HepG2 (cell line): Measurements from ENCODE around the gene KRT12. TPM values are rescaled to one million over a fixed set of nuclear protein-coding genes. Genes with fewer than 3 reads are reported as not detected.

ENCODE experiments used
- ATRX ChIP-seq: sonication (generic); formaldehyde crosslinking; IDR thresholded peaks from 2 replicates; pipeline ENCODE4 v1.4.0; 2020; ENCODE audit warnings: missing genetic modification reagents, borderline replicate concordance
- EZH2 ChIP-seq: conservative IDR thresholded peaks from 2 replicates; pipeline ENCODE4 v1.6.1; 2012; ENCODE audit warnings: mild to moderate bottlenecking, low read depth, low read length, moderate library complexity
- GFI1 ChIP-seq: sonication (generic); formaldehyde crosslinking; IDR thresholded peaks from 2 replicates; pipeline ENCODE4 v1.5.0; 2020; ENCODE audit warnings: missing genetic modification reagents, mild to moderate bottlenecking, borderline replicate concordance
- HDAC6 ChIP-seq: fragments of 200-600 bp; sonication (generic); IDR thresholded peaks from 2 replicates; pipeline ENCODE4 v1.7.0; 2017; ENCODE audit warnings: mild to moderate bottlenecking, antibody characterized with exemption, low read length, low read depth
- HNRNPUL1 ChIP-seq: fragments of 200-400 bp; formaldehyde crosslinking; IDR thresholded peaks from 2 replicates; pipeline ENCODE4 v1.6.1; 2017; ENCODE audit warnings: low read depth, mild to moderate bottlenecking, low read length, moderate library complexity
- HOXA3 ChIP-seq: sonication (generic); formaldehyde crosslinking; IDR thresholded peaks from 2 replicates; pipeline ENCODE4 v1.5.0; 2020; ENCODE audit warnings: missing genetic modification reagents
- MYNN ChIP-seq: sonication (generic); formaldehyde crosslinking; IDR thresholded peaks from 2 replicates; pipeline ENCODE4 v1.4.0; 2020; ENCODE audit warnings: mild to moderate bottlenecking, low read depth, missing genetic modification reagents
- PTBP1 ChIP-seq: fragments of 200-400 bp; formaldehyde crosslinking; IDR thresholded peaks from 2 replicates; pipeline ENCODE4 v1.6.1; 2018; ENCODE audit warnings: low read length, low read depth; ENCODE audit not compliant: poor library complexity, severe bottlenecking
- ZNF563 ChIP-seq: sonication (generic); formaldehyde crosslinking; IDR thresholded peaks from 2 replicates; pipeline ENCODE4 v1.8.0; 2022; ENCODE audit warnings: mild to moderate bottlenecking, moderate library complexity, missing genetic modification reagents
- polyA plus RNA-seq, 8 experiments: library from polyadenylated mRNA; depleted of rRNA in 3 of 8; stranded (reverse) in 7 of 8; unstranded in 1 of 8; fragments of >200 nt; fragmentation: Illumina TruSeq in 4 of 8; extraction: Trizol in 4 of 8; gene quantifications; 2 replicates each; pipeline versions ENCODE4 v1.2.1 to v1.2.3, GENCODE V29; 2011 to 2016; ENCODE audit warnings: low read depth in 4 of 8, missing spikeins in 1 of 8, mixed read lengths in 1 of 8; ENCODE audit not compliant: insufficient read depth in 1 of 8
- total RNA-seq, 5 experiments: library from RNA; depleted of rRNA; stranded (reverse); fragments of >200 nt; fragmentation: Illumina TruSeq; extraction: Trizol; gene quantifications; 2 replicates each; pipeline ENCODE4 v1.2.3, GENCODE V29; 2016; ENCODE audit warnings: low read depth in 1 of 5
- TF ChIP-seq, protein P1 (sequence below), 2 experiments: sonication (generic) in 1 of 2; formaldehyde crosslinking in 1 of 2; IDR thresholded peaks; 2 replicates each; pipeline versions ENCODE4 v1.6.1 to v1.9.0; 2014 to 2022; ENCODE audit warnings: antibody characterized with exemption in 1 of 2, borderline replicate concordance in 1 of 2, inconsistent platforms in 1 of 2, low read depth in 1 of 2, missing genetic modification reagents in 1 of 2
- TF ChIP-seq, protein P2 (sequence below): sonication (generic); formaldehyde crosslinking; IDR thresholded peaks from 2 replicates; pipeline ENCODE4 v1.4.0; 2020; ENCODE audit warnings: mild to moderate bottlenecking, missing genetic modification reagents
- TF ChIP-seq, protein P3 (sequence below), 2 experiments: sonication (generic) in 1 of 2; formaldehyde crosslinking in 1 of 2; IDR thresholded peaks; 2 replicates each; pipeline versions ENCODE4 v1.4.0 to v1.6.1; 2018 to 2020; ENCODE audit warnings: missing genetic modification reagents in 2 of 2, borderline replicate concordance in 1 of 2, low read depth in 1 of 2, mild to moderate bottlenecking in 1 of 2, missing biosample characterization in 1 of 2
- TF ChIP-seq, protein P4 (sequence below), 2 experiments: IDR thresholded peaks; 2 replicates each; pipeline ENCODE4 v1.6.1; 2011 to 2012; ENCODE audit warnings: low read length in 2 of 2, borderline replicate concordance in 1 of 2, low read depth in 1 of 2, mild to moderate bottlenecking in 1 of 2, moderate library complexity in 1 of 2
- TF ChIP-seq, protein P5 (sequence below): IDR thresholded peaks from 2 replicates; pipeline ENCODE4 v1.6.1; 2016

Gene KRT12
- total and polyA plus RNA-seq, 2 of the 13 experiments (the other 11 are each of a cell fraction or from before 2014, with no cell fraction given), result 0.07 to 0.09 TPM

DNA sequence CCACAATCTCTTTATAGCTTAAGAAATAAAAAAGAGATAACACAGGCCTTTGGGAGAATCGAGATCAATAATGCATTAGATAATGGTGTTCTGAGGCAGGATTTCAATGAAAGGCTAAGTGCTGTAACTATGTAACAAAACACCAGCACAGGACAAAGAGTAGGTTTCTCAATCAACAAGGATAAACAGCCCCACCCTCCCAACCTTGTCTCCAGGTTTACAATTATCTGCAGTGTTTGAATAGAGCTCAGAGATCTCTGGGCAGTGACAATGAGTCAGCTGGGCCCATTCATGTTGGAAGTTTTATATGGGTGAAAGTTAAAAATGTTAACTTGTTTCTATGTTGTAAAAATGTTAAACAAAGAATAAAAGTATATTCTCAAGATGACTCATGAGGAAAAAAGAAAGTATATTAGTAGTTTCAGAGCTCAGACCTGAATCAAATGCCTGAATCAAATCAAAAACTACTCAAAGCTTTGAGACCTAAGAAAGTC is 35.0 kb upstream of the KRT12 start (continued):
- TF ChIP-seq, protein P1, sequence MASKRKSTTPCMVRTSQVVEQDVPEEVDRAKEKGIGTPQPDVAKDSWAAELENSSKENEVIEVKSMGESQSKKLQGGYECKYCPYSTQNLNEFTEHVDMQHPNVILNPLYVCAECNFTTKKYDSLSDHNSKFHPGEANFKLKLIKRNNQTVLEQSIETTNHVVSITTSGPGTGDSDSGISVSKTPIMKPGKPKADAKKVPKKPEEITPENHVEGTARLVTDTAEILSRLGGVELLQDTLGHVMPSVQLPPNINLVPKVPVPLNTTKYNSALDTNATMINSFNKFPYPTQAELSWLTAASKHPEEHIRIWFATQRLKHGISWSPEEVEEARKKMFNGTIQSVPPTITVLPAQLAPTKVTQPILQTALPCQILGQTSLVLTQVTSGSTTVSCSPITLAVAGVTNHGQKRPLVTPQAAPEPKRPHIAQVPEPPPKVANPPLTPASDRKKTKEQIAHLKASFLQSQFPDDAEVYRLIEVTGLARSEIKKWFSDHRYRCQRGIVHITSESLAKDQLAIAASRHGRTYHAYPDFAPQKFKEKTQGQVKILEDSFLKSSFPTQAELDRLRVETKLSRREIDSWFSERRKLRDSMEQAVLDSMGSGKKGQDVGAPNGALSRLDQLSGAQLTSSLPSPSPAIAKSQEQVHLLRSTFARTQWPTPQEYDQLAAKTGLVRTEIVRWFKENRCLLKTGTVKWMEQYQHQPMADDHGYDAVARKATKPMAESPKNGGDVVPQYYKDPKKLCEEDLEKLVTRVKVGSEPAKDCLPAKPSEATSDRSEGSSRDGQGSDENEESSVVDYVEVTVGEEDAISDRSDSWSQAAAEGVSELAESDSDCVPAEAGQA (IDR thresholded peaks at IDR 0.05; ENCODE audit: low read depth), result peak; percentile 59; the same call in 1 of the 2 replicates
- TF ChIP-seq, protein P1 (CRISPR knock-in tag; IDR thresholded peaks at IDR 0.05; ENCODE audit: borderline replicate concordance), result no peak
- TF ChIP-seq EZH2 (no peak), MYNN (CRISPR knock-in tag) (no peak), HDAC6 (no peak), GFI1 (CRISPR knock-in tag) (peak; percentile 52; the same call in 1 of the 2 replicates), HOXA3 (CRISPR knock-in tag) (peak; percentile 70; the same call in 1 of the 2 replicates), ATRX (CRISPR knock-in tag) (no peak), HNRNPUL1 (no peak), ZNF563 (no peak), PTBP1 (no peak)
- TF ChIP-seq, protein P2, sequence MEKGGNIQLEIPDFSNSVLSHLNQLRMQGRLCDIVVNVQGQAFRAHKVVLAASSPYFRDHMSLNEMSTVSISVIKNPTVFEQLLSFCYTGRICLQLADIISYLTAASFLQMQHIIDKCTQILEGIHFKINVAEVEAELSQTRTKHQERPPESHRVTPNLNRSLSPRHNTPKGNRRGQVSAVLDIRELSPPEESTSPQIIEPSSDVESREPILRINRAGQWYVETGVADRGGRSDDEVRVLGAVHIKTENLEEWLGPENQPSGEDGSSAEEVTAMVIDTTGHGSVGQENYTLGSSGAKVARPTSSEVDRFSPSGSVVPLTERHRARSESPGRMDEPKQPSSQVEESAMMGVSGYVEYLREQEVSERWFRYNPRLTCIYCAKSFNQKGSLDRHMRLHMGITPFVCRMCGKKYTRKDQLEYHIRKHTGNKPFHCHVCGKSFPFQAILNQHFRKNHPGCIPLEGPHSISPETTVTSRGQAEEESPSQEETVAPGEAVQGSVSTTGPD, result no peak
- TF ChIP-seq, protein P3, sequence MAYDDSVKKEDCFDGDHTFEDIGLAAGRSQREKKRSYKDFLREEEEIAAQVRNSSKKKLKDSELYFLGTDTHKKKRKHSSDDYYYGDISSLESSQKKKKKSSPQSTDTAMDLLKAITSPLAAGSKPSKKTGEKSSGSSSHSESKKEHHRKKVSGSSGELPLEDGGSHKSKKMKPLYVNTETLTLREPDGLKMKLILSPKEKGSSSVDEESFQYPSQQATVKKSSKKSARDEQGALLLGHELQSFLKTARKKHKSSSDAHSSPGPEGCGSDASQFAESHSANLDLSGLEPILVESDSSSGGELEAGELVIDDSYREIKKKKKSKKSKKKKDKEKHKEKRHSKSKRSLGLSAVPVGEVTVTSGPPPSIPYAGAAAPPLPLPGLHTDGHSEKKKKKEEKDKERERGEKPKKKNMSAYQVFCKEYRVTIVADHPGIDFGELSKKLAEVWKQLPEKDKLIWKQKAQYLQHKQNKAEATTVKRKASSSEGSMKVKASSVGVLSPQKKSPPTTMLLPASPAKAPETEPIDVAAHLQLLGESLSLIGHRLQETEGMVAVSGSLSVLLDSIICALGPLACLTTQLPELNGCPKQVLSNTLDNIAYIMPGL (CRISPR knock-in tag; IDR thresholded peaks at IDR 0.05; ENCODE audit: borderline replicate concordance in 1 of 2, low read depth in 1 of 2), result peak in 1 of 2 experiments; percentile 43; a peak in 1 of 4 replicates
- TF ChIP-seq, protein P4, sequence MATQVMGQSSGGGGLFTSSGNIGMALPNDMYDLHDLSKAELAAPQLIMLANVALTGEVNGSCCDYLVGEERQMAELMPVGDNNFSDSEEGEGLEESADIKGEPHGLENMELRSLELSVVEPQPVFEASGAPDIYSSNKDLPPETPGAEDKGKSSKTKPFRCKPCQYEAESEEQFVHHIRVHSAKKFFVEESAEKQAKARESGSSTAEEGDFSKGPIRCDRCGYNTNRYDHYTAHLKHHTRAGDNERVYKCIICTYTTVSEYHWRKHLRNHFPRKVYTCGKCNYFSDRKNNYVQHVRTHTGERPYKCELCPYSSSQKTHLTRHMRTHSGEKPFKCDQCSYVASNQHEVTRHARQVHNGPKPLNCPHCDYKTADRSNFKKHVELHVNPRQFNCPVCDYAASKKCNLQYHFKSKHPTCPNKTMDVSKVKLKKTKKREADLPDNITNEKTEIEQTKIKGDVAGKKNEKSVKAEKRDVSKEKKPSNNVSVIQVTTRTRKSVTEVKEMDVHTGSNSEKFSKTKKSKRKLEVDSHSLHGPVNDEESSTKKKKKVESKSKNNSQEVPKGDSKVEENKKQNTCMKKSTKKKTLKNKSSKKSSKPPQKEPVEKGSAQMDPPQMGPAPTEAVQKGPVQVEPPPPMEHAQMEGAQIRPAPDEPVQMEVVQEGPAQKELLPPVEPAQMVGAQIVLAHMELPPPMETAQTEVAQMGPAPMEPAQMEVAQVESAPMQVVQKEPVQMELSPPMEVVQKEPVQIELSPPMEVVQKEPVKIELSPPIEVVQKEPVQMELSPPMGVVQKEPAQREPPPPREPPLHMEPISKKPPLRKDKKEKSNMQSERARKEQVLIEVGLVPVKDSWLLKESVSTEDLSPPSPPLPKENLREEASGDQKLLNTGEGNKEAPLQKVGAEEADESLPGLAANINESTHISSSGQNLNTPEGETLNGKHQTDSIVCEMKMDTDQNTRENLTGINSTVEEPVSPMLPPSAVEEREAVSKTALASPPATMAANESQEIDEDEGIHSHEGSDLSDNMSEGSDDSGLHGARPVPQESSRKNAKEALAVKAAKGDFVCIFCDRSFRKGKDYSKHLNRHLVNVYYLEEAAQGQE (IDR thresholded peaks at IDR 0.05; ENCODE audit: borderline replicate concordance in 1 of 2, low read depth in 1 of 2, low read length in 2 of 2), result peak in 1 of 2 experiments; percentile 62; a peak in 1 of 4 replicates
- TF ChIP-seq, protein P5, sequence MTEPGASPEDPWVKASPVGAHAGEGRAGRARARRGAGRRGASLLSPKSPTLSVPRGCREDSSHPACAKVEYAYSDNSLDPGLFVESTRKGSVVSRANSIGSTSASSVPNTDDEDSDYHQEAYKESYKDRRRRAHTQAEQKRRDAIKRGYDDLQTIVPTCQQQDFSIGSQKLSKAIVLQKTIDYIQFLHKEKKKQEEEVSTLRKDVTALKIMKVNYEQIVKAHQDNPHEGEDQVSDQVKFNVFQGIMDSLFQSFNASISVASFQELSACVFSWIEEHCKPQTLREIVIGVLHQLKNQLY (CRISPR knock-in tag), result no peak
